ENCODE data around the gene LRFN2. TPM values are rescaled to one million over a fixed set of nuclear protein-coding genes. Genes with fewer than 3 reads are reported as not detected.

Gene LRFN2
- total RNA-seq, 1 donor from 2014 or later: not detected

DNA sequence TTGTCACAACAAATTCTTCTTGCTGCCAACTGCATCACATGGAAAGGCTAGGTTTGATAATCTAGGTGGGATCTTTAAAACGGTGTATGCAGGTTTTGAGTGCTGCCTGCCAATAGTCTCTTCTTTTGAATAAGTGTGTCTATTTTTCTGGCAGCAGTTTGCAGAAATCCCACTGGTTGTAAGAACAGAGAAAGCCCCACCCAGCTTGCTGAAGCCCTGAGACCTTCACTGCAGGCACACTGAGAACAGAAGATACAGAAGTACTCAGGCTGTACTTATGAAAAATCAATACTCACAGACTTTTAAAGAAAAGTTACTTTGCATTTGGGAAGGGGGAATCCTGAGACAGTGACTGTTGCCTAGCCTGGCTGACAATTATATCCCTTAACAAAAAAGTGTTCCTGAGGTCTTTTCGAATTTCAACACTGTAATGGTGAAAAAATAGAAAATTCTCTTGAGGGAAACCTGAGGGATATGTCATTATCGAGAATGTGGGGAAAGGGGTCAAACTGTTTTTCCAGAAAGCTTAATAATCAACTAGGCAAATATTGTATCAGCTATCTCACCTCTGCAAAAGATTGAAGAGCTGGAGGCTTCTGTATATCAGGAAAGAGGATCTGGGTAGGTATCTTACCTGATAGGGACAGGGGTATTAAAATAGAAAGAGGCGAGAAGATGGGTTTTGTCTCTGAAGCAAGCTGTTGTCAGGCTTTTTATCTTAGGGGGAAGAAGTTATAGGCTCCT lies 199.9 kb downstream of the LRFN2 start:
- no peak for DNase-seq (ENCODE audit: low read depth)
- TF ChIP-seq, protein P1, sequence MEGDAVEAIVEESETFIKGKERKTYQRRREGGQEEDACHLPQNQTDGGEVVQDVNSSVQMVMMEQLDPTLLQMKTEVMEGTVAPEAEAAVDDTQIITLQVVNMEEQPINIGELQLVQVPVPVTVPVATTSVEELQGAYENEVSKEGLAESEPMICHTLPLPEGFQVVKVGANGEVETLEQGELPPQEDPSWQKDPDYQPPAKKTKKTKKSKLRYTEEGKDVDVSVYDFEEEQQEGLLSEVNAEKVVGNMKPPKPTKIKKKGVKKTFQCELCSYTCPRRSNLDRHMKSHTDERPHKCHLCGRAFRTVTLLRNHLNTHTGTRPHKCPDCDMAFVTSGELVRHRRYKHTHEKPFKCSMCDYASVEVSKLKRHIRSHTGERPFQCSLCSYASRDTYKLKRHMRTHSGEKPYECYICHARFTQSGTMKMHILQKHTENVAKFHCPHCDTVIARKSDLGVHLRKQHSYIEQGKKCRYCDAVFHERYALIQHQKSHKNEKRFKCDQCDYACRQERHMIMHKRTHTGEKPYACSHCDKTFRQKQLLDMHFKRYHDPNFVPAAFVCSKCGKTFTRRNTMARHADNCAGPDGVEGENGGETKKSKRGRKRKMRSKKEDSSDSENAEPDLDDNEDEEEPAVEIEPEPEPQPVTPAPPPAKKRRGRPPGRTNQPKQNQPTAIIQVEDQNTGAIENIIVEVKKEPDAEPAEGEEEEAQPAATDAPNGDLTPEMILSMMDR (conservative IDR thresholded peaks at IDR 0.05; ENCODE audit: low read depth, low read length): no peak
- H3K4me3 ChIP-seq (ENCODE audit: low read depth, low read length): no peak overlapping the region

DNA sequence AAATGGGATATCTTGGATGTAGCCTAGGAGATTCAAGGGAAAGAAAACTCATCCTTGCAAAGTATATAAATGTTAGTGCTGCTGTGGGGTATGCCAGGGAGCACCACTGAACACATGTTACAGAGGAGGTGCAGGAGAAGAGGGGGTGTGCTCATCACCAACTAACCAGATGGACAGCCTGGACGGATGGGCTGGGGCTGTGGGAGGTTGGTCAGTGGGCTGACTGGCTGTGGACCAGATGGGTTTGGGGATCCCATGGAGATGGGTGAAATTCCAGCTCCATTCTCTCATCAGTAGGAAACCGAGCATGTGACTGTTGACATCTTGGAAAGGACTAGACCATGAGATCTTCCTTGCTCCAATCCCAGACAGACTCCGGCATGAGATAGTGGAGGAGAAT lies 201.0 kb downstream of the LRFN2 start:
- TF ChIP-seq, protein P1 (conservative IDR thresholded peaks at IDR 0.05; ENCODE audit: low read depth, low read length): no peak
- no peak overlapping the region for H3K4me3 ChIP-seq (ENCODE audit: low read depth, low read length)
- no peak for DNase-seq (ENCODE audit: low read depth)

DNA sequence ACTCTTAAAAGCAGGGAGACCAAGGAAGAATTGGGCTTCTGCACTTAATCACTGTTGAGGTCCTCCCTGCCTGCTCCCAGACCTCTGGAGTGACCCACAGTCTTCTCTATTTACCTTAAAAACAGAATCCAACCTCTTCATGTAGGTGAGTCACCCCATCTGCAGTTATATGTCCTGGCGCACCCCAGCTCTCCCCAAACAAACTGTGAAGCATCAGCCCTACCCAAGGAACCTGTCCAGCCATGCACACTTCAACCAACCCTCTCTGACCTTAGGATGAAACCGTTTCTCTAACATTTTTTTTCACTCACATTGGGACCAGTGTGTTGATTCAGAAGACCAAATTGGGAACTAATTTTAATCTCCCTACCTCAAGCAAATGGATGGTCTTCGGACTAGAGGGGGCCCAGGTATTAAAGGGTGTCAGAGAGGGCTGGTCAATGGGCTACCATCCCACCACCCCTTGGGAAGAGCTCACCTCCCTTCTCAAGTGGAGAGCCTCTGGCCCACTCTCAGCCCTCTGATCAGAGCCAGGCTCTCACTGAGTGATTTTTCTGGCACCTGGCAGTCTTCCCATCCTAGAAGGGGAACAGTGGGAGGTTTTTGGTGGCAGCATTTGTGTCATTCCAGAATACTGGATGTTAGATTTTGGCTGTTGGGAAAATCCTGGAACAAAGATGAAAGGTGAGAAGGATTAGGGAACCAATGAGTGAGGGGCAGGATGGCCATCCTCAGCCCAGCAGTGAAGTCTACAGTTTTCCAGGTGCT lies 203.6 kb downstream of the LRFN2 start:
- TF ChIP-seq, protein P1 (conservative IDR thresholded peaks at IDR 0.05; ENCODE audit: low read depth, low read length): no peak
- DNase-seq (ENCODE audit: low read depth): no peak
- H3K4me3 ChIP-seq (ENCODE audit: low read depth, low read length): no peak overlapping the region

DNA sequence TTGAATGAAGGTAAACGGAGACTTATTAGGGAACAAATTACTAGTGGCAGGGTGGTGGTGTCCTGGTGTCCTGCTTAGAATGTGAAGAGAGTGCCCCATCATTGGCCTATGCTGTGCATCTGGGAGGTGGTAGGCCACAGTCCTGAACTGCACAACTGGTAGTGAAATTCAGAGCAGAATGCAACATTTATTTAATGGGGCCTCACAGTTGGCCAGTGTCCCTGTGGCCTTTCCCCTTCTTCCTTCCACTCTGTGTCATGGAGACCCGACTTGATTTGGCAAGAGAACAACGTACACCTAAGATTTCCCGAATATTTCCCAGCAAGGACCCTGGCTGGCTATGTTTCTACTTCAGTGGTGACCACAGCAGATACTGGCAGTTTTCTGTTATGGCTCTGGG lies 206.9 kb downstream of the LRFN2 start:
- TF ChIP-seq, protein P1 (conservative IDR thresholded peaks at IDR 0.05; ENCODE audit: low read depth, low read length): no peak
- no peak for DNase-seq (ENCODE audit: low read depth)
- H3K4me3 ChIP-seq (ENCODE audit: low read depth, low read length): no peak overlapping the region

DNA sequence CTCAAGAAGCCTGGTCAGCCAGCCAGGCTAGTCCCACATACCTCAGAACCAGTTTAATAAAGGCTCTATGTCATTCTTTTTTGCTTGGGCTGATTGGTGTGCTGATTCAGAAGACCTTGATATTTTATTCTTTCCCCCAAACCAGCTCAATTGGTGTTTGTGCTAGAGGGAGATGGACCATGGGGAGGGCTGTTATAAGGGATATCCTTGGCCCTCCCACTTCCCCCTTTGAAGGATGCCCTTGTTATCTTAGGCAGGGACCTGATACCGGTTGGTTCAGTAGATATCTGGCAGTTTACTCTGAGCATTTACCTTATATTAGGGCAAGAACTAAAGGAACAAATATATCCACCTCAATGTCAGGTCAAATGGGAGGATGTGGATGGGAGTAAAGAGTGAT lies 207.4 kb downstream of the LRFN2 start:
- H3K4me3 ChIP-seq (ENCODE audit: low read depth, low read length): no peak overlapping the region
- TF ChIP-seq, protein P1 (conservative IDR thresholded peaks at IDR 0.05; ENCODE audit: low read depth, low read length): no peak
- no peak for DNase-seq (ENCODE audit: low read depth)

DNA sequence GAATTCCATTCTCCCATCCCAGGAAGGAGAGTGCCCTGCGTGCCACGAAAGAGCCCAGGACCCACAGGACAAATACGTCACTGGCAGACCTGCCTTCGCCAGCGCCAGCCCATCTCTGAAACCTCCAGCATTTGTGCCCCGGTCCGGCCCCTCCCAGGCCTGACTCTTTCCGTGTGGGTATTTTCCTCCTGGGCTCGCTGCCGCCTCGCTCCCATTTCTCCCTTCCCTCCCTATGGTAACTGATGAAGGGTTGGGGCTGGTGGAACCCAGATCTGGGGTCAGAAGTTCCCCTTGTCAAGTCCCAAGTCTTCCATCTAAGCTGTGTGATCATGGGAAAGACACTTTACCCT lies 208.5 kb downstream of the LRFN2 start:
- DNase-seq (ENCODE audit: low read depth): no peak
- H3K4me3 ChIP-seq (ENCODE audit: low read depth, low read length): no peak overlapping the region
- TF ChIP-seq, protein P1 (conservative IDR thresholded peaks at IDR 0.05; ENCODE audit: low read depth, low read length): no peak

Measured in epithelial cell of proximal tubule (primary cell).